Activated B cell treated with CpG ODN at 0.5 μM for 24 hours (primary cell): ENCODE results near the gene PRSS8. TPM values are rescaled to one million over a fixed set of nuclear protein-coding genes. Genes with fewer than 3 reads are reported as not detected.
"Not testable (repeated sequence)": the region's sequence is repeated elsewhere in the genome, so short reads cannot be mapped to it uniquely, and the experiment has no call there.

Experiments
- ATAC-seq: fragments of 200-7000 bp; cut with Tn5 transposase; one replicate; pipeline ENCODE4 v1.10.0; 2021; ENCODE audit warnings: low read depth, mild to moderate bottlenecking, moderate library complexity
- CTCF ChIA-PET: fragments of 350-600 bp; sonication (Branson Sonifier 250); formaldehyde crosslinking; loops from one replicate; lab custom pipeline; 2021; ENCODE audit warnings: antibody characterized with exemption; lab: Charles Lee
- POLR2A ChIA-PET: fragments of 350-600 bp; sonication (Branson Sonifier 250); formaldehyde crosslinking; loops from one replicate; lab custom pipeline; 2021; ENCODE audit warnings: antibody characterized with exemption; lab: Charles Lee
- DNase-seq: peaks from one replicate; pipeline ENCODE4 v3.0.0; 2022
- H3K27ac Mint-ChIP-seq: one replicate; pipeline ENCODE4 v1.8.0; 2020; ENCODE audit warnings: mixed read lengths
- H3K27me3 Mint-ChIP-seq: one replicate; pipeline ENCODE4 v1.8.0; 2021; ENCODE audit warnings: mixed read lengths
- H3K36me3 Mint-ChIP-seq: one replicate; pipeline ENCODE4 v1.8.0; 2021; ENCODE audit warnings: low read depth, mixed read lengths
- H3K4me1 Mint-ChIP-seq: one replicate; pipeline ENCODE4 v1.8.0; 2021; ENCODE audit warnings: mixed read lengths
- H3K4me3 Mint-ChIP-seq: one replicate; pipeline ENCODE4 v1.8.0; 2020; ENCODE audit warnings: mild to moderate bottlenecking, mixed read lengths
- H3K9me3 Mint-ChIP-seq: one replicate; pipeline ENCODE4 v1.8.0; 2020; ENCODE audit warnings: mixed read lengths
- CTCF ChIP-seq: fragments of 200-600 bp; IDR thresholded peaks from one replicate; pipeline ENCODE4 v1.8.0; 2022; ENCODE audit warnings: antibody characterized with exemption, mild to moderate bottlenecking
- intact Hi-C: fragments of 100-400 bp; cut with micrococcal nuclease; formaldehyde crosslinking; loops from one replicate; pipeline ENCODE4 v1.15.1; 2024
- total RNA-seq: library from RNA; stranded (reverse); gene quantifications from 2 replicates; pipeline ENCODE4 v1.2.3, GENCODE V29; 2022

The PRSS8 gene
- total RNA-seq, 1 donor from 2014 or later: not detected

- ChIA-PET POLR2A (interaction anchor here (0.5 kb wide), 1 partner anchor 31 kb away, joined by 4 read pairs; the partner anchor contains the start of gene FUS), CTCF (no interaction called here)
- intact Hi-C loops: no loop called here
- Mint-ChIP-seq H3K4me3 (no peak overlapping the region), H3K27me3 (peaks cover 12% of the 10 kb centered on the region), H3K36me3 (no peaks in the 10 kb centered on the region), H3K9me3 (no peaks in the 10 kb centered on the region), H3K4me1 (no peaks in the 10 kb centered on the region), H3K27ac (no peak overlapping the region)
- ATAC-seq: no peak
- TF ChIP-seq CTCF: no peak
- DNase-seq: no peak
Measured at GRCh38 chr16:31149332-31149731, 13.8 kb upstream of the PRSS8 start.

- Mint-ChIP-seq H3K27me3 (peaks cover 12% of the 10 kb centered on the region), H3K4me1 (no peaks in the 10 kb centered on the region), H3K9me3 (no peaks in the 10 kb centered on the region), H3K4me3 (no peak overlapping the region), H3K36me3 (no peaks in the 10 kb centered on the region), H3K27ac (no peak overlapping the region)
- intact Hi-C loops: no loop called here
- ATAC-seq (no peak), DNase-seq (no peak)
- CTCF ChIA-PET: no interaction called here
- POLR2A ChIA-PET: interaction anchor here (0.5 kb wide), 1 partner anchor 31 kb away, joined by 4 read pairs; the partner anchor contains the start of gene FUS
- no peak for TF ChIP-seq CTCF
Measured at GRCh38 chr16:31148896-31149295, 13.4 kb upstream of the PRSS8 start.

- ChIA-PET CTCF (no interaction called here), POLR2A (no interaction called here)
- no peak for TF ChIP-seq CTCF
- intact Hi-C loops: no loop called here
- no peaks in the 10 kb centered on the region for H3K9me3 Mint-ChIP-seq
- H3K27me3 Mint-ChIP-seq: peaks cover 12% of the 10 kb centered on the region
- H3K36me3 Mint-ChIP-seq: no peaks in the 10 kb centered on the region
- no peak overlapping the region for H3K27ac Mint-ChIP-seq
- no peak overlapping the region for H3K4me3 Mint-ChIP-seq
- ATAC-seq (no peak), DNase-seq (no peak)
- peaks cover 4% of the 10 kb centered on the region for H3K4me1 Mint-ChIP-seq
Measured at GRCh38 chr16:31148281-31148728, 12.8 kb upstream of the PRSS8 start.

- Mint-ChIP-seq H3K36me3 (no peaks in the 10 kb centered on the region), H3K27me3 (peaks cover 12% of the 10 kb centered on the region), H3K27ac (no peak overlapping the region), H3K9me3 (no peaks in the 10 kb centered on the region), H3K4me3 (no peak overlapping the region), H3K4me1 (peaks cover 4% of the 10 kb centered on the region)
- DNase-seq (no peak), ATAC-seq (no peak)
- ChIA-PET CTCF (no interaction called here), POLR2A (interaction anchor here (0.5 kb wide), 1 partner anchor 20 kb away, joined by 5 read pairs; no protein-coding TSS in a partner anchor)
- intact Hi-C loops: no loop called here
- TF ChIP-seq CTCF: no peak
Measured at GRCh38 chr16:31147574-31147973, 12.0 kb upstream of the PRSS8 start.

GRCh38 chr16:31145398-31145990 lies 10.0 kb upstream of the PRSS8 start:
- no peak for TF ChIP-seq CTCF
- Mint-ChIP-seq H3K4me1 (peaks cover 12% of the 10 kb centered on the region), H3K36me3 (no peaks in the 10 kb centered on the region), H3K27me3 (peaks cover 10% of the 10 kb centered on the region), H3K27ac (no peak overlapping the region), H3K9me3 (no peaks in the 10 kb centered on the region), H3K4me3 (no peak overlapping the region)
- DNase-seq (no peak), ATAC-seq (no peak)
- intact Hi-C loops: no loop called here
- POLR2A ChIA-PET: interaction anchor here (0.7 to 5.3 kb wide), 2 partner anchors 33 to 289 kb away, joined by 3 to 147 read pairs; partner anchors contain the start of gene FUS
- CTCF ChIA-PET: interaction anchor here (1.2 kb wide), 1 partner anchor 331 kb away, joined by 3 read pairs; no protein-coding TSS in a partner anchor

- H3K27ac Mint-ChIP-seq, H3K36me3 Mint-ChIP-seq, ATAC-seq, H3K9me3 Mint-ChIP-seq, CTCF ChIA-PET, DNase-seq, intact Hi-C loops: not testable (repeated sequence)
- peaks cover 10% of the 10 kb centered on the region for H3K27me3 Mint-ChIP-seq
- H3K4me3 Mint-ChIP-seq: peak overlapping the region; percentile 7
- peaks cover 12% of the 10 kb centered on the region for H3K4me1 Mint-ChIP-seq
- POLR2A ChIA-PET: interaction anchor here (1.4 to 5.3 kb wide), 3 partner anchors 27 to 58 kb away, joined by 4 to 147 read pairs (median 12); partner anchors contain the start of genes FUS, KAT8 and PYCARD
Measured at GRCh38 chr16:31144418-31144817, 8.9 kb upstream of the PRSS8 start.
